Activated T-cell treated with anti-CD3 and anti-CD28 coated beads, Interleukin-2, amount 50 U/mL, for 4 hours (primary cell): Measurements from ENCODE around the gene CYP27B1. TPM values are rescaled to one million over a fixed set of nuclear protein-coding genes. Genes with fewer than 3 reads are reported as not detected.

ENCODE experiments used
- ATAC-seq, 2 donors: fragments of 200-7000 bp; cut with Tn5 transposase; one replicate each; pipeline ENCODE4 v1.10.0; 2021
- DNase-seq: peaks from one replicate; pipeline ENCODE4 v3.0.0-alpha.2; 2020
- H3K27me3 Mint-ChIP-seq: one replicate; pipeline ENCODE4 v1.8.0; 2021; ENCODE audit warnings: low read depth, mixed read lengths
- H3K36me3 Mint-ChIP-seq: one replicate; pipeline ENCODE4 v1.8.0; 2022; ENCODE audit warnings: mixed read lengths; ENCODE audit not compliant: insufficient read depth
- H3K4me1 Mint-ChIP-seq: one replicate; pipeline ENCODE4 v1.8.0; 2021; ENCODE audit warnings: low read depth, mixed read lengths
- H3K4me3 Mint-ChIP-seq: one replicate; pipeline ENCODE4 v1.8.0; 2021; ENCODE audit warnings: mild to moderate bottlenecking, moderate library complexity, mixed read lengths
- H3K9me3 Mint-ChIP-seq: one replicate; pipeline ENCODE4 v1.8.0; 2021; ENCODE audit warnings: mixed read lengths
- total RNA-seq, 3 donors: library from RNA; stranded (reverse); gene quantifications; one replicate each; pipeline ENCODE4 v1.2.1, GENCODE V29; 2021

Gene CYP27B1
- total RNA-seq, 3 donors from 2014 or later = 18.4 to 19.6 (median 19.5) TPM

DNA sequence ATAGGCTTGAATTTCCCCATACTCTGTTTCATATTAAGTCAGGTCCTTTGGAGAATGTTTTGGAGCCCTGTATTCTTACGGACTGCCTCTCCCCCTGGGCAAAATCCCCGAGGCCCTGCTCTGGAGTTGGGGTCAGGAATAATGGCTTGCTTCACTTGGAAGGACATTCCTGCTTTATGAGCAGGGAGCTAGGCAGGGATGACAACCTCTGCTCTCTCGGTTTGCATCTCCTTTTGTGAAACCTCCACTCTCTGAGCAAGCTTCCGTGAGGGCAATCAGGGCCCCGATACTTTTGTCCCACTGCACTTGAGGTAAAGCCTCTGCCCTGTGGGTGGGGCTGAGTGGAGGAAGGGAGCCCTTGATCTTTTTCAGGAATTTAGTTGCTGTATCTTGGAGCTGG lies 53.7 kb downstream of the CYP27B1 start:
- Mint-ChIP-seq H3K4me1 (no peaks in the 10 kb centered on the region), H3K27me3 (no peaks in the 10 kb centered on the region), H3K4me3 (no peak overlapping the region), H3K9me3 (no peaks in the 10 kb centered on the region), H3K36me3 (peaks cover 27% of the 10 kb centered on the region)
- ATAC-seq (no peak), DNase-seq (no peak)

DNA sequence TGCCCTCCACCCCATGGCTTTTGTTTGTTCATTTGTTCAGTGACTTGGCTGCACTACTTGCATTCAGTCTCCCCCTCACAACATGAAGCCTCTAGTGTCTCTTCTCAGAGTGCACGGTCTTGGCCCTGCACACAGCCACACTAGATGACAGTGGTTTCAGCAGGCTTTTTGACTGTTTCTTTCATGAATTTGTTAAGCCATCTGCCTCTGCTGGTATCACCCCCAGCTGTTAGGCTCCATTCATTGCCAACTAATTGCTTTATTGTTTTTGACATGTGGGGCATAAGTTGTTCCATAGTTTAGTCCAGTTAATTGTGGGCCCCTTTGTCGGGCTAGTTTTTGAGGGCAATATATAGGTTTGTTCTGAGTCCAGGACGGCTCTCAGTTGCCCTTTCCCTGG lies 54.2 kb downstream of the CYP27B1 start:
- no peak for DNase-seq
- Mint-ChIP-seq H3K36me3 (peaks cover 23% of the 10 kb centered on the region), H3K9me3 (no peaks in the 10 kb centered on the region), H3K4me1 (no peaks in the 10 kb centered on the region), H3K27me3 (no peaks in the 10 kb centered on the region), H3K4me3 (no peak overlapping the region)
- ATAC-seq = no peak

Other genes with a start within 250 kb of the CYP27B1 start
- gene DDIT3, start 246.6 kb downstream of the CYP27B1 start, total RNA-seq = 10 to 100 TPM in 2 of 3 donors, 1 to 10 TPM in 1; 9.2 to 12.2 (median 10.8) TPM
- 10 to 100 TPM; 56.3 to 59.4 (median 57.5) TPM for gene MBD6, start 244.3 kb downstream of the CYP27B1 start, total RNA-seq
- gene DCTN2, start 219.9 kb downstream of the CYP27B1 start, total RNA-seq = 10 to 100 TPM; 72.3 to 84.3 (median 74.6) TPM
- gene KIF5A, start 217.0 kb downstream of the CYP27B1 start, total RNA-seq = under 1 TPM; 0.56 to 0.98 (median 0.68) TPM
- 10 to 100 TPM; 28.6 to 32.0 (median 29.1) TPM for gene PIP4K2C, start 175.9 kb downstream of the CYP27B1 start, total RNA-seq
- gene DTX3, start 162.3 kb downstream of the CYP27B1 start, total RNA-seq = 10 to 100 TPM; 15.9 to 18.6 (median 17.0) TPM
- 1 to 10 TPM in 1 of 3 donors, under 1 TPM in 2; 0.56 to 1.6 (median 0.65) TPM for gene ARHGEF25, start 155.6 kb downstream of the CYP27B1 start, total RNA-seq
- 1 to 10 TPM; 3.2 to 4.6 (median 3.6) TPM for gene B4GALNT1, start 133.9 kb downstream of the CYP27B1 start, total RNA-seq
- 100 to 1,000 TPM in 2 of 3 donors, 10 to 100 TPM in 1; 86.4 to 108 (median 101) TPM for gene OS9, start 72.9 kb downstream of the CYP27B1 start, total RNA-seq
- 10 to 100 TPM; 24.4 to 28.1 (median 25.8) TPM for gene AGAP2, start 28.3 kb downstream of the CYP27B1 start, total RNA-seq
- gene TSPAN31, start 22.0 kb downstream of the CYP27B1 start, total RNA-seq = 10 to 100 TPM; 11.5 to 14.9 (median 14.0) TPM
- 100 to 1,000 TPM; 347 to 382 (median 378) TPM for gene CDK4, start 14.8 kb downstream of the CYP27B1 start, total RNA-seq
- gene MARCHF9, start 12.0 kb downstream of the CYP27B1 start, total RNA-seq = 10 to 100 TPM; 15.7 to 17.6 (median 17.3) TPM
- 100 to 1,000 TPM in 2 of 3 donors, 10 to 100 TPM in 1; 98.5 to 105 (median 104) TPM for gene METTL1, start 5.0 kb upstream of the CYP27B1 start, total RNA-seq
- gene EEF1AKMT3, start 5.5 kb upstream of the CYP27B1 start, total RNA-seq = 1 to 10 TPM; 1.6 to 4.9 (median 2.0) TPM
- 10 to 100 TPM; 65.0 to 78.5 (median 74.5) TPM for gene TSFM, start 15.7 kb upstream of the CYP27B1 start, total RNA-seq
- under 1 TPM; 0.16 to 0.86 (median 0.24) TPM for gene AVIL, start 51.7 kb upstream of the CYP27B1 start, total RNA-seq
- gene CTDSP2, start 79.7 kb upstream of the CYP27B1 start, total RNA-seq = 10 to 100 TPM; 30.9 to 41.7 (median 35.3) TPM
- 1 to 10 TPM; 3.3 to 7.0 (median 5.9) TPM for gene ATP23, start 174.5 kb upstream of the CYP27B1 start, total RNA-seq